22Rv1 (cell line): ENCODE results near the gene DMXL2.
"Not testable (repeated sequence)": the region's sequence is repeated elsewhere in the genome, so short reads cannot be mapped to it uniquely, and the experiment has no call there.

Source experiments
- H3K27ac ChIP-seq: fragments of 450-650 bp; 2 replicates; pipeline ENCODE4 v1.5.1; 2017
- CTCF ChIP-seq: fragments of 450-650 bp; IDR thresholded peaks from 2 replicates; pipeline ENCODE4 v1.5.1; 2017; ENCODE audit warnings: mild to moderate bottlenecking
- ZFX ChIP-seq: fragments of 450-650 bp; IDR thresholded peaks from 2 replicates; pipeline ENCODE4 v1.6.1; 2017; ENCODE audit warnings: antibody characterized with exemption, borderline replicate concordance

DMXL2 gene

GRCh38 chr15:51444807-51445206, 177.8 kb downstream of the DMXL2 start:
- no peak overlapping the region for H3K27ac ChIP-seq

GRCh38 chr15:51444112-51444511, 178.5 kb downstream of the DMXL2 start:
- H3K27ac ChIP-seq = no peak overlapping the region
- TF ChIP-seq CTCF (no peak), ZFX (no peak)

More at GRCh38 chr15:51444807-51445206, 177.8 kb downstream of the DMXL2 start:
- TF ChIP-seq ZFX (no peak), CTCF (no peak)

GRCh38 chr15:51443282-51443914, 179.2 kb downstream of the DMXL2 start:
- TF ChIP-seq CTCF (no peak), ZFX (no peak)
- H3K27ac ChIP-seq = no peak overlapping the region

GRCh38 chr15:51438526-51438925, 184.0 kb downstream of the DMXL2 start:
- no peak for TF ChIP-seq ZFX
- no peak for TF ChIP-seq CTCF
- H3K27ac ChIP-seq = no peak overlapping the region

GRCh38 chr15:51425517-51426040, 197.0 kb downstream of the DMXL2 start:
- H3K27ac ChIP-seq = no peak overlapping the region
- TF ChIP-seq CTCF (no peak), ZFX (no peak)

GRCh38 chr15:51424780-51425179, 197.8 kb downstream of the DMXL2 start:
- TF ChIP-seq CTCF = no peak
- no peak for TF ChIP-seq ZFX
- no peak overlapping the region for H3K27ac ChIP-seq

- H3K27ac ChIP-seq = not testable (repeated sequence)
Measured at GRCh38 chr15:51423040-51423439, 199.5 kb downstream of the DMXL2 start.

- no peak overlapping the region for H3K27ac ChIP-seq
- no peak for TF ChIP-seq CTCF
- TF ChIP-seq ZFX = no peak
Measured at GRCh38 chr15:51416129-51416528, 206.4 kb downstream of the DMXL2 start.
